Lower leg skin (tissue), 4 donors: ENCODE results near the gene LDLR. TPM values are rescaled to one million over a fixed set of nuclear protein-coding genes. Genes with fewer than 3 reads are reported as not detected.

Experiments
- DNase-seq, 2 donors: peaks; one replicate each; pipeline ENCODE4 v3.0.0-alpha.2; 2019; ENCODE audit warnings: low spot score in 2 of 2
- H3K4me3 ChIP-seq: fragments of 200-600 bp; sonication (generic); 2 replicates; pipeline ENCODE4 v1.5.1; 2017; ENCODE audit warnings: mild to moderate bottlenecking, low read depth; ENCODE audit not compliant: poor library complexity, severe bottlenecking
- CTCF ChIP-seq, 3 donors: fragments of 450-650 bp; IDR thresholded peaks; one replicate each; pipeline ENCODE4 v1.5.1; 2016; ENCODE audit warnings: antibody characterized with exemption in 3 of 3, mild to moderate bottlenecking in 3 of 3, moderate library complexity in 2 of 3
- POLR2A ChIP-seq, 2 donors: fragments of 450-650 bp; IDR thresholded peaks; one replicate each; pipeline ENCODE4 v1.6.1; 2016 to 2017; ENCODE audit warnings: antibody characterized with exemption in 2 of 2, mild to moderate bottlenecking in 1 of 2, moderate library complexity in 1 of 2
- WGBS, 2 donors: methylation state at CpG; one replicate each; pipeline ENCODE4 v1.1.5; 2018; 5-methylcytosine and 5-hydroxymethylcytosine counted together
- intact Hi-C: fragments of 100-400 bp; cut with DNase I; formaldehyde crosslinking; loops from one replicate; pipeline ENCODE4 v1.15.0; 2023; ENCODE audit warnings: low total_unique reads
- total RNA-seq, 4 donors: library from RNA; depleted of rRNA; stranded (reverse); fragments of >200 nt; gene quantifications; one replicate each; pipeline ENCODE4 v1.1.0, GENCODE V29; 2016

The LDLR gene
- total RNA-seq, 4 donors from 2014 or later, result 48.7 to 62.8 (median 58.7) TPM

- no peak overlapping the region for H3K4me3 ChIP-seq
- DNase-seq, result no peak
- TF ChIP-seq POLR2A (IDR thresholded peaks at IDR 0.05) (no peak), CTCF (IDR thresholded peaks at IDR 0.05) (no peak)
- intact Hi-C loops, result loop anchor here (5.0 to 10.0 kb wide), 2 partner anchors 77 to 91 kb away; no protein-coding TSS in a partner anchor
- WGBS, 2 donors, result 87 to 89% methylated on average over 15 of the region's 15 CpGs
Observed at GRCh38 chr19:11127905-11128304, 38.6 kb downstream of the LDLR start.

- intact Hi-C loops, result no loop called here
- DNase-seq, result peak; percentile 75 to 96
- TF ChIP-seq CTCF (IDR thresholded peaks at IDR 0.05), result peak in 1 of 3 donors; percentile 86
- TF ChIP-seq POLR2A (IDR thresholded peaks at IDR 0.05), result no peak
- H3K4me3 ChIP-seq, result no peak overlapping the region
- WGBS, 2 donors, result 49 to 52% methylated on average over 19 of the region's 19 CpGs
Observed at GRCh38 chr19:11130824-11131455, 41.7 kb downstream of the LDLR start.

DNA sequence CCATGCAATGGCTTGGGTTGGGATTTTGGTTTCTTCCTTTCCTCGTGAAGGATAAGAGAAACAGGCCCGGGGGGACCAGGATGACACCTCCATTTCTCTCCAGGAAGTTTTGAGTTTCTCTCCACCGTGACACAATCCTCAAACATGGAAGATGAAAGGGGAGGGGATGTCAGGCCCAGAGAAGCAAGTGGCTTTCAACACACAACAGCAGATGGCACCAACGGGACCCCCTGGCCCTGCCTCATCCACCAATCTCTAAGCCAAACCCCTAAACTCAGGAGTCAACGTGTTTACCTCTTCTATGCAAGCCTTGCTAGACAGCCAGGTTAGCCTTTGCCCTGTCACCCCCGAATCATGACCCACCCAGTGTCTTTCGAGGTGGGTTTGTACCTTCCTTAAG lies 42.2 kb downstream of the LDLR start:
- intact Hi-C loops, result no loop called here
- DNase-seq, result no peak
- no peak for TF ChIP-seq CTCF (IDR thresholded peaks at IDR 0.05)
- no peak overlapping the region for H3K4me3 ChIP-seq
- 78 to 84% methylated on average over 7 of the region's 7 CpGs for WGBS, 2 donors

DNA sequence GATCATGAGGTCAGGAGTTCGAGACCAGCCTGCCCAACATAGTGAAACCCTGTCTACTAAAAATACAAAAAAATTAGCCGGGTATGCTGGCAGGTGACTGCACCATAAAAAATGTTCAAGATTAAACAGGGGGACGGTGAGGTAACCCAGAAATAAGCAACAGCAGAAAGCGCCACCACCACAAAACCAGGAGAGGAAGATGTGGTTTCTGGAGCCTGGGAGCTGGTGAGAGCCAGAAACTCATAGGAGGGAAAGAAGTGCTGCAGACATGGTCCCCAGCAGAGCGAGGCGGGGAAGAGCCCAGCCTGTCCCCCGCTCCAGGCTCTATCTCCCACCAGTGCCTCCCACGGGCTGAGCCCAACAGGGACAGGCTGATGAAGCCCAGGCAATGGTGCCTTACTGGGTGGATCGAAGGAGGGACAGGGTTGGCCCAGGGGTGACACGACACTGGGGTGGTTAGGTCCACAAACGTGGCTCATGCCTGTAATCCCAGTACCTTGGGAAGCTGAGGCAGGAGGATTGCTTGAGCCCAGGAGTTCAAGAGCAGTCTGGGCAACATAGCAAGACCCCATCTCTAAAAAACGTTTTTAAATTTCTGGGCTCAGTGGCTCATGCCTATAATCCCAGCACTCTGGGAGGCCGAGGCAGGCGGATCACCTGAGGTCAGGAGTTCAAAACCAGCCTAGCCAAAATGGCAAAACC lies 47.3 kb downstream of the LDLR start:
- intact Hi-C loops, result no loop called here
- 77 to 80% methylated on average over 14 of the region's 14 CpGs for WGBS, 2 donors
- no peak for DNase-seq
- no peak overlapping the region for H3K4me3 ChIP-seq
- no peak for TF ChIP-seq POLR2A (IDR thresholded peaks at IDR 0.05)
- TF ChIP-seq CTCF (IDR thresholded peaks at IDR 0.05), result no peak

DNA sequence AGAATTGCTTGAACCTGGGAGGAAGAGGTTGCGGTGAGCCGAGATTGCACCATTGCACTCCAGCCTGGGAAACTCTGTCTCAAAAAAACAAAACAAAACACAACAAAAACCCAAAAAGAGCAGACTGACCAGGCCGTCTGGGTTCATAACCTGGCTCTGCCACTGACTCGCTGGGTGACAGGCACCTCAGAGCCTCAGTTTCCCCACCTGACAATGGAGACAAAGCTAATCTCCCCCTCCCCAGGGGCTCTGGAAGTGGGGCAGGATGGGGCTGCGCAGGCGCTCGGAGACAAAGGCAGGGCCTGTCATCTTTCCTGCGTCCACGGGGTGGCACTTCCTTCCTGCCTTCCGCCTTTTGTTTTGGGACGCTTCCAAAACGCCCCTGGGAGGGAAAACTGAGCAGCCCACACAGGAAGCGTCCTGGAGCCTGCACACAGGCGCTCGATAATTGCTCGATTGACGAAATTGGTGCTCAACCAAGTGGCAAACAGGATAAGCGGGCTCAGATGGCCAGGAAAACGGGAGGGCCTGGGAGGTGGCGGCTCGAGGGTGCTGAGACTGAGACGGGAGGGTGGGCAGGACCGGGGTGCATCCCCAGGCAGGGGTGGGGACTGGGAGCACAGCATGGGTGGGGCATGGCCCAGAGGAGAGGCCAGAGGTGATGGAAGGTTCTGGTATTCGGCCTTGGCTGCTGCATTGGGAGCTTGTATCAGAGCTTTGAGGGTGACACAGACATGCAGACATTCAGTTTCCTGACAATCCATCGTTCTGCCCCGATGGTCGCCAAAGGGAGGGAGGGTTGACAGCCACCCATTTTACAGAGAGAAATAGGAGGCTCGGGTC lies 48.5 kb downstream of the LDLR start:
- 2 to 3% methylated on average over 24 to 28 of the region's 28 CpGs for WGBS, 2 donors
- intact Hi-C loops, result no loop called here
- TF ChIP-seq POLR2A (IDR thresholded peaks at IDR 0.05) (no peak), CTCF (IDR thresholded peaks at IDR 0.05) (peak in 1 of 3 donors; percentile 82)
- peak; percentile 85 to 97 for DNase-seq
- no peak overlapping the region for H3K4me3 ChIP-seq
